Stimulated activated CD4-positive, alpha-beta T cell treated with anti-CD3 and anti-CD28 coated beads, Interleukin-15, amount 100 ng/mL, for 48 hours (primary cell): ENCODE measurements around the gene ABCC3.
A peak's percentile ranks its signal among the peaks of the same experiment; 100 is the strongest.

Experiments used
- DNase-seq, 2 donors: peaks; one replicate each; pipeline ENCODE4 v3.0.0-alpha.2; 2020; ENCODE audit warnings: low read depth in 2 of 2

ABCC3 gene

GRCh38 chr17:50642071-50642721 is 7.5 kb downstream of the ABCC3 start:
- DNase-seq: no peak

GRCh38 chr17:50642722-50643656 is 8.3 kb downstream of the ABCC3 start:
- DNase-seq: no peak

- no peak for DNase-seq
Observed at GRCh38 chr17:50645748-50646682, 11.3 kb downstream of the ABCC3 start.

GRCh38 chr17:50647187-50647586 is 12.5 kb downstream of the ABCC3 start:
- no peak for DNase-seq

- DNase-seq: no peak
Observed at GRCh38 chr17:50649042-50649908, 14.6 kb downstream of the ABCC3 start.

- DNase-seq: no peak
Observed at GRCh38 chr17:50651661-50652060, 17.0 kb downstream of the ABCC3 start.

- no peak for DNase-seq
Observed at GRCh38 chr17:50653738-50654137, 19.1 kb downstream of the ABCC3 start.

GRCh38 chr17:50656509-50656908 is 21.8 kb downstream of the ABCC3 start:
- no peak for DNase-seq

GRCh38 chr17:50657054-50657453 is 22.4 kb downstream of the ABCC3 start:
- no peak for DNase-seq

GRCh38 chr17:50657627-50658026 is 22.9 kb downstream of the ABCC3 start:
- DNase-seq: no peak

GRCh38 chr17:50658616-50659015 is 23.9 kb downstream of the ABCC3 start:
- DNase-seq: no peak

- DNase-seq: no peak
Observed at GRCh38 chr17:50659179-50659578, 24.5 kb downstream of the ABCC3 start.

GRCh38 chr17:50660042-50660886 is 25.6 kb downstream of the ABCC3 start:
- DNase-seq: no peak

- no peak for DNase-seq
Observed at GRCh38 chr17:50660887-50661345, 26.2 kb downstream of the ABCC3 start.

- DNase-seq: no peak
Observed at GRCh38 chr17:50661348-50661747, 26.7 kb downstream of the ABCC3 start.

- DNase-seq: peak in 1 of 2 donors; percentile 9
Observed at GRCh38 chr17:50661795-50662391, 27.2 kb downstream of the ABCC3 start.

- DNase-seq: no peak
Observed at GRCh38 chr17:50662632-50663225, 28.0 kb downstream of the ABCC3 start.

GRCh38 chr17:50663812-50664374 is 29.2 kb downstream of the ABCC3 start:
- no peak for DNase-seq
